Astrocyte (in vitro differentiated cells and primary cell): ENCODE measurements around the gene MRPL10. TPM values are rescaled to one million over a fixed set of nuclear protein-coding genes. Genes with fewer than 3 reads are reported as not detected.

Experiments
- DNase-seq: peaks from one replicate; pipeline ENCODE4 v3.0.0-alpha.2; 2010; ENCODE audit warnings: low read depth
- FAIRE-seq: peaks from 2 replicates; lab custom pipeline; 2011; peaks lifted over from hg19 to GRCh38; lab: Jason Lieb, UNC
- H2AFZ ChIP-seq: 2 replicates; pipeline ENCODE4 v1.6.0; 2012; ENCODE audit warnings: low read depth, low read length, inconsistent platforms
- H3K27ac ChIP-seq: 2 replicates; pipeline ENCODE4 v1.5.1; 2011; ENCODE audit warnings: low read depth, low read length, inconsistent platforms
- H3K27me3 ChIP-seq: 2 replicates; pipeline ENCODE4 v1.6.0; 2011; ENCODE audit warnings: low read length, inconsistent platforms; ENCODE audit not compliant: insufficient read depth
- H3K36me3 ChIP-seq: 2 replicates; pipeline ENCODE4 v1.5.1; 2011; ENCODE audit warnings: low read length, inconsistent platforms; ENCODE audit not compliant: insufficient read depth
- H3K4me1 ChIP-seq: 2 replicates; pipeline ENCODE4 v1.5.1; 2011; ENCODE audit warnings: low read length, inconsistent platforms; ENCODE audit not compliant: insufficient read depth
- H3K4me2 ChIP-seq: 2 replicates; pipeline ENCODE4 v1.6.0; 2012; ENCODE audit warnings: low read length, inconsistent platforms
- H3K4me3 ChIP-seq: 2 replicates; pipeline ENCODE4 v1.5.1; 2011; ENCODE audit warnings: low read depth, mild to moderate bottlenecking, low read length, inconsistent platforms; ENCODE audit not compliant: insufficient read depth
- H3K79me2 ChIP-seq: 2 replicates; pipeline ENCODE4 v1.6.0; 2012; ENCODE audit warnings: mild to moderate bottlenecking, low read length, inconsistent platforms; ENCODE audit not compliant: insufficient read depth
- H3K9ac ChIP-seq: 2 replicates; pipeline ENCODE4 v1.6.0; 2012; ENCODE audit warnings: mild to moderate bottlenecking, low read length, inconsistent platforms
- H3K9me3 ChIP-seq: 2 replicates; pipeline ENCODE4 v1.5.1; 2012; ENCODE audit warnings: low read depth, mild to moderate bottlenecking, low read length, inconsistent platforms; ENCODE audit not compliant: insufficient read depth
- H4K20me1 ChIP-seq: 2 replicates; pipeline ENCODE4 v1.6.0; 2012; ENCODE audit warnings: low read length, inconsistent platforms; ENCODE audit not compliant: insufficient read depth
- H3K27ac Mint-ChIP-seq: one replicate; pipeline ENCODE4 v1.8.0; 2021; ENCODE audit warnings: mild to moderate bottlenecking, mixed read lengths; ENCODE audit not compliant: unreplicated experiment
- H3K27me3 Mint-ChIP-seq: one replicate; pipeline ENCODE4 v1.8.0; 2021; ENCODE audit warnings: low read depth, mixed read lengths; ENCODE audit not compliant: unreplicated experiment
- H3K36me3 Mint-ChIP-seq: one replicate; pipeline ENCODE4 v1.8.0; 2021; ENCODE audit warnings: low read depth, mixed read lengths; ENCODE audit not compliant: unreplicated experiment
- H3K4me1 Mint-ChIP-seq: one replicate; pipeline ENCODE4 v1.8.0; 2021; ENCODE audit warnings: low read depth, mixed read lengths; ENCODE audit not compliant: unreplicated experiment
- H3K4me3 Mint-ChIP-seq: one replicate; pipeline ENCODE4 v1.8.0; 2021; ENCODE audit warnings: mild to moderate bottlenecking, moderate library complexity, mixed read lengths; ENCODE audit not compliant: unreplicated experiment
- H3K9me3 Mint-ChIP-seq: one replicate; pipeline ENCODE4 v1.8.0; 2021; ENCODE audit warnings: mild to moderate bottlenecking, mixed read lengths; ENCODE audit not compliant: unreplicated experiment
- CTCF ChIP-seq: IDR thresholded peaks from 2 replicates; pipeline ENCODE4 v1.5.1; 2011; ENCODE audit warnings: low read depth, mild to moderate bottlenecking, inconsistent platforms, low read length, moderate library complexity; ENCODE audit not compliant: insufficient read depth
- EZH2 ChIP-seq: IDR thresholded peaks from 2 replicates; pipeline ENCODE4 v1.6.1; 2012; ENCODE audit warnings: mild to moderate bottlenecking, low read length, inconsistent platforms; ENCODE audit not compliant: insufficient read depth
- total RNA-seq: library from RNA; stranded (reverse); gene quantifications from 2 replicates; pipeline ENCODE4 v1.2.1, GENCODE V29; 2021

Gene MRPL10
- total RNA-seq, 1 donor from 2014 or later = 33.2 TPM

GRCh38 chr17:47820033-47820789, 11.1 kb downstream of the MRPL10 start:
- Histone ChIP-seq H3K4me1 (peaks cover 15% of the 10 kb centered on the region), H3K9me3 (no peaks in the 10 kb centered on the region), H3K4me2 (peak overlapping the region; percentile 92), H3K27me3 (no peaks in the 10 kb centered on the region), H3K4me3 (peak overlapping the region; percentile 79), H3K36me3 (peaks cover 17% of the 10 kb centered on the region), H2AFZ (no peak overlapping the region), H3K27ac (no peak overlapping the region), H4K20me1 (peaks cover 10% of the 10 kb centered on the region), H3K79me2 (peaks cover 4% of the 10 kb centered on the region), H3K9ac (no peak overlapping the region)
- H3K27ac Mint-ChIP-seq = peak overlapping the region; percentile 58
- peaks cover 6% of the 10 kb centered on the region for H3K4me1 Mint-ChIP-seq
- DNase-seq (no peak), FAIRE-seq (no peak)
- TF ChIP-seq EZH2 = no peak
- no peak for TF ChIP-seq CTCF
- H3K9me3 Mint-ChIP-seq = no peaks in the 10 kb centered on the region
- peaks cover 16% of the 10 kb centered on the region for H3K36me3 Mint-ChIP-seq
- peak overlapping the region; percentile 96 for H3K4me3 Mint-ChIP-seq
- H3K27me3 Mint-ChIP-seq = no peaks in the 10 kb centered on the region

GRCh38 chr17:47819475-47819874, 11.9 kb downstream of the MRPL10 start:
- peaks cover 17% of the 10 kb centered on the region for H3K36me3 ChIP-seq
- FAIRE-seq (no peak), DNase-seq (no peak)
- no peaks in the 10 kb centered on the region for H3K27me3 Mint-ChIP-seq
- no peak for TF ChIP-seq EZH2
- no peak for TF ChIP-seq CTCF
- H3K27me3 ChIP-seq = no peaks in the 10 kb centered on the region
- peaks cover 6% of the 10 kb centered on the region for H3K4me1 Mint-ChIP-seq
- no peak overlapping the region for H2AFZ ChIP-seq
- no peaks in the 10 kb centered on the region for H3K9me3 ChIP-seq
- H3K36me3 Mint-ChIP-seq = peaks cover 17% of the 10 kb centered on the region
- no peak overlapping the region for H3K9ac ChIP-seq
- H3K27ac Mint-ChIP-seq = no peak overlapping the region
- peaks cover 4% of the 10 kb centered on the region for H3K79me2 ChIP-seq
- no peak overlapping the region for H3K27ac ChIP-seq
- H3K4me2 ChIP-seq = no peak overlapping the region
- H3K9me3 Mint-ChIP-seq = no peaks in the 10 kb centered on the region
- H4K20me1 ChIP-seq = peaks cover 10% of the 10 kb centered on the region
- peaks cover 15% of the 10 kb centered on the region for H3K4me1 ChIP-seq
- H3K4me3 Mint-ChIP-seq = no peak overlapping the region
- no peak overlapping the region for H3K4me3 ChIP-seq
